Hematopoietic multipotent progenitor cell treated with erythropoietin and hydrocortisone succinate and interleukin-3 and kit ligand, for 6 days (in vitro differentiated cells): ENCODE results near the gene NINJ1.

Experiments used
- DNase-seq: peaks from one replicate; pipeline ENCODE4 v3.0.0-alpha.2; 2015

The NINJ1 gene

GRCh38 chr9:93132287-93132927 lies 1.6 kb downstream of the NINJ1 start:
- DNase-seq: no peak

- DNase-seq: no peak
Observed at GRCh38 chr9:93131599-93132286, 2.3 kb downstream of the NINJ1 start.

- DNase-seq: no peak
Observed at GRCh38 chr9:93130861-93131481, 3.1 kb downstream of the NINJ1 start.

GRCh38 chr9:93129691-93130500 lies 4.2 kb downstream of the NINJ1 start:
- no peak for DNase-seq

GRCh38 chr9:93129286-93129685 lies 4.8 kb downstream of the NINJ1 start:
- no peak for DNase-seq

- no peak for DNase-seq
Observed at GRCh38 chr9:93128715-93129224, 5.3 kb downstream of the NINJ1 start.

GRCh38 chr9:93128011-93128714 lies 5.9 kb downstream of the NINJ1 start:
- DNase-seq: no peak

- peak; percentile 52 for DNase-seq
Observed at GRCh38 chr9:93127395-93127911, 6.6 kb downstream of the NINJ1 start.

GRCh38 chr9:93126825-93127368 lies 7.2 kb downstream of the NINJ1 start:
- DNase-seq: no peak

GRCh38 chr9:93126151-93126781 lies 7.8 kb downstream of the NINJ1 start:
- no peak for DNase-seq

- no peak for DNase-seq
Observed at GRCh38 chr9:93125331-93125894, 8.6 kb downstream of the NINJ1 start.

- DNase-seq: no peak
Observed at GRCh38 chr9:93124793-93125192, 9.3 kb downstream of the NINJ1 start.

GRCh38 chr9:93123561-93124283 lies 10.3 kb downstream of the NINJ1 start:
- peak; percentile 62 for DNase-seq

- no peak for DNase-seq
Observed at GRCh38 chr9:93122721-93123221, 11.3 kb downstream of the NINJ1 start.

- DNase-seq: no peak
Observed at GRCh38 chr9:93121316-93122241, 12.5 kb downstream of the NINJ1 start.

GRCh38 chr9:93120846-93121315 lies 13.2 kb downstream of the NINJ1 start:
- no peak for DNase-seq

GRCh38 chr9:93119953-93120845 lies 13.9 kb downstream of the NINJ1 start:
- DNase-seq: peak; percentile 95

- no peak for DNase-seq
Observed at GRCh38 chr9:93119703-93119952, 14.4 kb downstream of the NINJ1 start.
